ENCODE measurements around the gene HIP1R. TPM values are rescaled to one million over a fixed set of nuclear protein-coding genes. Genes with fewer than 3 reads are reported as not detected.
"Not testable (repeated sequence)": the region's sequence is repeated elsewhere in the genome, so short reads cannot be mapped to it uniquely, and the experiment has no call there.

The HIP1R gene
- total and polyA plus RNA-seq, 2 of the 4 experiments (the other 2 are of a cell fraction): 13.8 to 18.5 TPM

DNA sequence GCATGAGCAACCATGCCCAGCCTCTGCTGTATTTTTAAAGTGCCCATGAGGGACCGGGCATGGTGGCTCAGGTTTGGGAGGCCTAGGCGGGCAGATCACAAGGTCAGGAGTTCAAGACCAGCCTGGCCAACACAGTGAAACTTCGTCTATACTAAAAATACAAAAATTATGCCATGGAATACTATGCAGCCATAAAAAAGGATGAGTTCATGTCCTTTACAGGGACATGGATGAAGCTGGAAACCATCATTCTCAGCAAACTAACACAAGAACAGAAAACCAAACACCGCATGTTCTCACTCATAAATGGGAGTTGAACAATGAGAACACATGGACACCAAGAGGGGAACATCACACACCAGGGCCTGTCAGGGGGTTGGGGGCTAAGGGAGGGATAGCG, 70.0 kb downstream of the HIP1R start:
- H2BK20ac ChIP-seq (ENCODE audit: low read depth, low read length); H2AK5ac ChIP-seq (ENCODE audit: low read depth, low read length); H2AFZ ChIP-seq (replicated peaks; ENCODE audit: low read length, poor library complexity); POLR2A ChIA-PET (ENCODE audit: unreplicated experiment); H4K20me1 ChIP-seq (ENCODE audit: insufficient read depth, low read length); H3K56ac ChIP-seq (ENCODE audit: extremely low read depth, insufficient read depth, low read length); H3K4me1 ChIP-seq (ENCODE audit: control insufficient read depth, insufficient read depth, low read length); H3K23ac ChIP-seq (ENCODE audit: low read depth, low read length); H4K5ac ChIP-seq (ENCODE audit: low read depth, low read length); CTCF ChIA-PET; H3K9me1 ChIP-seq (ENCODE audit: insufficient read depth, low read length); H2BK15ac ChIP-seq (ENCODE audit: low read depth, low read length); H3K79me1 ChIP-seq (ENCODE audit: low read depth in 1 of 2, low read length in 2 of 2); H3K9ac ChIP-seq (ENCODE audit: low read depth, low read length); H3K18ac ChIP-seq (ENCODE audit: low read depth, low read length); H3K14ac ChIP-seq (replicated peaks; ENCODE audit: low read depth, low read length); H2AK9ac ChIP-seq (replicated peaks; ENCODE audit: low read depth, low read length, poor library complexity); H4K91ac ChIP-seq (ENCODE audit: insufficient read depth, low read depth, low read length); H4K8ac ChIP-seq (ENCODE audit: low read depth in 2 of 2, low read length in 2 of 2); dilution Hi-C loops (cut with HindIII; ENCODE audit: low sequenced_read_pairs, unreplicated experiment); H3K9me3 ChIP-seq (ENCODE audit: control insufficient read depth, insufficient read depth, low read length); intact Hi-C loops (cut with micrococcal nuclease); H3K36me3 ChIP-seq (ENCODE audit: control insufficient read depth, insufficient read depth, low read length); ATAC-seq (ENCODE audit: low read depth); DNase-seq; H3K27me3 ChIP-seq (ENCODE audit: control insufficient read depth, insufficient read depth, low read length); H2BK5ac ChIP-seq (ENCODE audit: low read depth, low read length, poor library complexity, severe bottlenecking); H3K4me3 ChIP-seq (ENCODE audit: insufficient read depth, low read depth, low read length); H3K27ac ChIP-seq (ENCODE audit: insufficient read depth, low read length); H2BK120ac ChIP-seq (ENCODE audit: low read depth, low read length); BruUV-seq (replicated peaks); H3K4me2 ChIP-seq (ENCODE audit: low read depth, low read length); in situ Hi-C loops (cut with MboI; ENCODE audit: low sequenced_read_pairs); H3K4ac ChIP-seq (ENCODE audit: low read depth, low read length): not testable (repeated sequence)
- WGBS, 2 experiments (ENCODE audit: extremely low coverage in 2 of 2, insufficient read length in 1 of 2): no CpG with 5 or more reads among the region's 5 CpGs

Measured in IMR-90 (cell line).